ENCODE results near the gene TTC24. TPM values are rescaled to one million over a fixed set of nuclear protein-coding genes. Genes with fewer than 3 reads are reported as not detected.
"Not testable (repeated sequence)": the region's sequence is repeated elsewhere in the genome, so short reads cannot be mapped to it uniquely, and the experiment has no call there.

TTC24 gene
- total RNA-seq, 2 experiments from 2014 or later, result 0.51 to 0.90 TPM

DNA sequence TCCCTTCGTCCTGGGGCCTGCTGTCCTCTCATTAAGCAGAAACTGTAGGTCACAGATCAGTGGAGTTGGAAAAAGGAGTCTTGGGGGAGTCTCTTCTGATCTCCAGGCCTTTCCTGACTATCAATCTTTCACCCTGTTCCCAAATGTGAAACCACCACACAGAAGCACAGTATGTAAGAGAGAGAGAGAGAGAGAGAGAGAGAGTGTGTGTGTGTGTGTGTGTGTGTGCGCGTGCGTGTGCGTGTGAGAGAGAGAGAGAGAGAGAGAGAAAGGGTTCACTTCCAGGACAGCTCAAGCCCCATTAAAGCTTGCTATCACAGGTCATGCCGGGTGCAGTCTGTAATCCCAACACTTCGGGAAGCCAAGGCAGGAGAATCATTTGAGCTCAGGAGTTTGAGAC lies 1.5 kb upstream of the TTC24 start:
- Mint-ChIP-seq H3K27me3 (peaks cover 3% of the 10 kb centered on the region), H3K27ac (no peak overlapping the region), H3K36me3 (no peaks in the 10 kb centered on the region), H3K9me3 (no peaks in the 10 kb centered on the region), H3K4me1 (ENCODE audit: low read depth) (no peaks in the 10 kb centered on the region), H3K4me3 (no peak overlapping the region)
- ChIA-PET CTCF (interaction anchor here (2.0 to 11.2 kb wide), 2 partner anchors 30 to 49 kb away, joined by 6 to 78 read pairs; no protein-coding TSS in a partner anchor), POLR2A (no interaction called here)
- intact Hi-C loops (cut with micrococcal nuclease), result no loop called here
- no peak for DNase-seq

DNA sequence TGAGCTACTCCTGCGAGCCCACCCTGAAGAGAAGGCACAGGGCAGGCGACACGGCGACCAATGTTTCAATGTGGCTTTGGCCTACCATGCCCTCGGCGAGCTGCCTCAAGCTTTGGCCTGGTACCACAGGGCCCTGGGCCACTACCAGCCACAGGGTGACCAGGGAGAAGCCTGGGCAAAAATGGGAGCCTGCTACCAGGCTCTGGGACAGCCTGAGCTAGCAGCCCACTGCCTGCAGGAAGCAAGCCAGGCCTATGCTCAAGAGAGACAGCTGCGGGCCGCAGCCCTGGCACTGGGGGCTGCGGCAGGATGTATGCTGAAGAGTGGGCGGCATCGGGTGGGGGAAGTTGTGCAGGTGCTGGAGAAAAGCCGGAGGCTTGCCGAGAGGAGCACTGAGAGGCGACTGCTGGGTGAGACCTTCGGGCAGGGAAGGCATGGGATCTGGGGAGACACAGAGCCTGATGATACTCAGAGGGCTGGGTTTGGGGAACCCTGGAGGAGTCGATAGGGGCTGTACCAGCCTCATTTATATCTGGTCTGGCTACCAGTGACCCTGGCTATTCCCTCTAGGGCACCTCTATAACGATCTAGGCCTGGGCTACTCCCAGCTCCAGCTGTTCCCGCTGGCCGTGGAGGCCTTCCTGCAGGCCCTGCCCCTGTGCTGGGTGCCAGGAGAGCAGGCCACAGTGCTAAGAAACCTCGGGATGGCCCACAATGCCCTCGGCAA lies 2.3 kb downstream of the TTC24 start:
- H3K4me3 Mint-ChIP-seq, result peak overlapping the region; percentile 38
- H3K4me1 Mint-ChIP-seq (ENCODE audit: low read depth), result peaks cover 2% of the 10 kb centered on the region
- intact Hi-C loops (cut with micrococcal nuclease), result no loop called here
- H3K9me3 Mint-ChIP-seq, result no peaks in the 10 kb centered on the region
- no peaks in the 10 kb centered on the region for H3K27me3 Mint-ChIP-seq
- DNase-seq, result no peak
- no peaks in the 10 kb centered on the region for H3K36me3 Mint-ChIP-seq
- POLR2A ChIA-PET, result interaction anchor here (2.8 kb wide), 1 partner anchor 10 kb away, joined by 13 read pairs; the partner anchor contains the start of gene NAXE
- CTCF ChIA-PET, result interaction anchor here (0.6 to 11.2 kb wide), 14 partner anchors 10 to 196 kb away, joined by 3 to 78 read pairs (median 4); partner anchors contain the start of genes IQGAP3 and NAXE
- peak overlapping the region; percentile 21 for H3K27ac Mint-ChIP-seq

DNA sequence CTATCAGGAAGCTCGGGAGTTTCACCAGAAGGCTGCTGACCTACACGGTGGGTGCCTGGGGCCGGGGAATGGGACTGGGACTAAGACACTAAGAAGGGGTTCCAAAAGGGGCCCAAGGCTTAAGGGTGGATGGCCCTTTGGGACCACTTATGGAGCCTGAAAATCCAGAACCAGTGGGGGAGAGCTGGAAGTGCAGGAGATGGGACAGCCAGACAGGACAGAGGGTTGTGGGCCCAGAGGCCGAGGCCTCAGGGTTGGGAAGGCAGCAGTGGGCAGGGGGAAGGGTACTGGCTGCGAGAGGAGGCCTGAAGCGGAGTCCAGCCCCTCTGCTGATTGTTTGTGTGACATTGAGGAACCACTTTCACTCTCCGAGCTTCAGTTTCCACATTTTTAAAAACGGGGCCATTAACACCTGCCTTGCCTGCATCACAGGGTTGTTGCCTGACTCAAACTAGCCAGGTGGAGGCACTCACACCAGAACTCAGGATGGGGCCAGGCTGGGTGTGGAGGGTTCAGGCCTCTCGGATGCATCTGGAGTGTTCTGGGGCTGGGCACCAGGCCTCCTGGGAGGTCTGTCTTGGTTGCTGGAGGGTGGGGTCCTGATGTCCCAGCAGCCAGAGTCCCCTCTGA lies 3.0 kb downstream of the TTC24 start:
- Mint-ChIP-seq H3K27ac (peak overlapping the region; percentile 20), H3K27me3 (no peaks in the 10 kb centered on the region), H3K9me3 (no peaks in the 10 kb centered on the region), H3K4me3 (peak overlapping the region; percentile 38), H3K4me1 (ENCODE audit: low read depth) (peaks cover 2% of the 10 kb centered on the region), H3K36me3 (no peaks in the 10 kb centered on the region)
- no peak for DNase-seq
- intact Hi-C loops (cut with micrococcal nuclease), result no loop called here
- CTCF ChIA-PET, result interaction anchor here (0.6 to 11.2 kb wide), 12 partner anchors 9 to 197 kb away, joined by 3 to 78 read pairs (median 4); partner anchors contain the start of genes IQGAP3 and NAXE
- POLR2A ChIA-PET, result no interaction called here

DNA sequence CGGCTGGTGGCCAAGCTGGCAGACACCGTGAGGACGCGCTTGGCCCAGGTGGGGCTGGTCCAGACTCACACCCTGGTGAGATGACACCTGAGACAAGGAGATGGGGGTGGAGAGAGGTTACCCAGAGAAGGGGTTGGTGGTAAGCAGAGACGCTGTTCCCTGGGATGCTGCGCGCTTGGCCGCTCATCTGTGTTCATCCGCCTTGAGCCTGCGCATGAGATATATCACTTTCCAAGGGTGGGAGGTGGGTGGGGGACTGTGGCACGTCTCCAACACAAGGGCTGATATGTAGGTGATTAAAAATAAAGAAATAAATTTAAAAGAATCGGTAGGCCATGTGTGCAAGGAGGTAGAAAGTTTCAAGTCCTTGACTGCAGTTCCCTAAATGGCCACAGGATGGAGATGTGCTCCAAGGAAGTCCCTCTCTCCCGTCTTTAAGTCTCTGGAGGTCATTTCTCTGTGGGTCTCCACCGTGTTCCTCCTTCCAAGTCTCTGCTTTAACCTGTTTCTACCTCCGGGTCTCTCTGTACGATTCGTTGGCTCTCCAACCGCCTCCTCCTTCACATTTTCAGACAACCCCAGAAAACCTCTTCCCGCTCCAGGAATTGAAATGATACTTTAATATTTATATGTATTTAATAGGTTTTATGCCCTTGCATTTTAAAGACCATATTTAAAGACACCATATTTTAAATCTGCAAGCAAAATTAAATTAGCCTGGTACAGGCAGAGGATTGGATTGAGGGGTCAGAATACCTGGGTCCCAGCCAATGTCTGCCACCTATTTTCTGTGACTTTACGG lies 4.5 kb downstream of the TTC24 start:
- intact Hi-C loops (cut with micrococcal nuclease), result loop anchor here (1.0 kb wide), 2 partner anchors 24 to 128 kb away; no protein-coding TSS in a partner anchor
- Mint-ChIP-seq H3K4me1 (ENCODE audit: low read depth) (peaks cover 2% of the 10 kb centered on the region), H3K27me3 (no peaks in the 10 kb centered on the region), H3K36me3 (no peaks in the 10 kb centered on the region), H3K4me3 (no peak overlapping the region), H3K9me3 (no peaks in the 10 kb centered on the region), H3K27ac (no peak overlapping the region)
- ChIA-PET CTCF (interaction anchor here (0.5 to 11.2 kb wide), 5 partner anchors 7 to 289 kb away, joined by 3 to 78 read pairs (median 4); no protein-coding TSS in a partner anchor), POLR2A (no interaction called here)
- peak; percentile 79 for DNase-seq

DNA sequence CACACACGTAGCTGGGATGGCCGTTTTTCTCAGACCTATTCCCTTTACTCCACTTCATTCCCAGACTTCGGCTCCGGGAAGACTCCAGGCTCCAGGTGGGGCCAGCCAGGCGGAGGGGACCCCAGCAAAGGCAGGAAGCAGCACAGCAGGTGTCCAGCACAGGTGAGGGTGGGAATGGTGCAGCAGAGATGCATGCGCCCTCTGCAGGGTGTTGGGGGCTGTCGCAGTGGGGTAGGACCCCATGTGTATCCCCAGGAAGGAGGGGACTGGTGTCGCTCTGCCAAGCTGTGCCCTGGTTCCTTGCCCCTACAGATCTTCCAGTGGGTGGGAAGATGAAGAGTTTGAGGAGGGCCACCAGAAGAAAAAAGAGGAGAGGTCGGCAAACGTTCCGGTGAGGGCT lies 5.3 kb downstream of the TTC24 start:
- intact Hi-C loops (cut with micrococcal nuclease), result loop anchor here (1.0 kb wide), 2 partner anchors 23 to 129 kb away; no protein-coding TSS in a partner anchor

DNA sequence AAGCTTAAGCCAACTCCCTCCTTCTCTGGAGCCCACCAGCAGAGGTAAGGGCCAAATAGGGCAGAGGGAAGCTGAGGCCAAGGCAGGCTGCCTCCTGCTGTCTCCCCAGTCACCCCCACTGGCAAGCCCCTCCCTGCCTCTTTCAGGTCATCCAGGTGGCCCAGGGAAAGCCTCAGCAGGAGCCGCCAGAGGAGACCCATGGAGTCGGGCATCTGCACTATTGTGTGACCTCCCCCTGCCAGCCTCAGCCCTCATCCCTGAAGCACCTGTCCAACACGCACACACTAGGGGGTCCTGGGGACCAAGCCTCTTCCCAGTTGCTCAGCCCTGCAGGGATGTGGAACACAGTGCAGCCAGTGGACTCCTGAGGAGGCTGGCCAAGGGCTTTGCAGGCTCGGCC lies 6.8 kb downstream of the TTC24 start:
- no peak overlapping the region for H3K4me3 Mint-ChIP-seq
- intact Hi-C loops (cut with micrococcal nuclease), result no loop called here
- ChIA-PET POLR2A (interaction anchor here (0.5 kb wide), 1 partner anchor 110 kb away, joined by 3 read pairs; no protein-coding TSS in a partner anchor), CTCF (interaction anchor here (0.7 to 11.2 kb wide), 12 partner anchors 14 to 200 kb away, joined by 3 to 78 read pairs (median 4); partner anchors contain the start of gene GPATCH4)
- peaks cover 9% of the 10 kb centered on the region for H3K4me1 Mint-ChIP-seq (ENCODE audit: low read depth)
- H3K27me3 Mint-ChIP-seq, result no peaks in the 10 kb centered on the region
- no peak overlapping the region for H3K27ac Mint-ChIP-seq
- no peaks in the 10 kb centered on the region for H3K36me3 Mint-ChIP-seq
- no peak for DNase-seq
- H3K9me3 Mint-ChIP-seq, result no peaks in the 10 kb centered on the region

More for the DNA sequence above, 5.3 kb downstream of the TTC24 start:
- H3K27me3 Mint-ChIP-seq, result no peaks in the 10 kb centered on the region
- peaks cover 2% of the 10 kb centered on the region for H3K4me1 Mint-ChIP-seq (ENCODE audit: low read depth)
- no peak overlapping the region for H3K4me3 Mint-ChIP-seq
- no peaks in the 10 kb centered on the region for H3K9me3 Mint-ChIP-seq
- no peak for DNase-seq
- CTCF ChIA-PET, result interaction anchor here (0.5 to 11.2 kb wide), 6 partner anchors 8 to 289 kb away, joined by 3 to 78 read pairs (median 4); no protein-coding TSS in a partner anchor
- no peaks in the 10 kb centered on the region for H3K36me3 Mint-ChIP-seq
- H3K27ac Mint-ChIP-seq, result no peak overlapping the region
- POLR2A ChIA-PET, result no interaction called here

DNA sequence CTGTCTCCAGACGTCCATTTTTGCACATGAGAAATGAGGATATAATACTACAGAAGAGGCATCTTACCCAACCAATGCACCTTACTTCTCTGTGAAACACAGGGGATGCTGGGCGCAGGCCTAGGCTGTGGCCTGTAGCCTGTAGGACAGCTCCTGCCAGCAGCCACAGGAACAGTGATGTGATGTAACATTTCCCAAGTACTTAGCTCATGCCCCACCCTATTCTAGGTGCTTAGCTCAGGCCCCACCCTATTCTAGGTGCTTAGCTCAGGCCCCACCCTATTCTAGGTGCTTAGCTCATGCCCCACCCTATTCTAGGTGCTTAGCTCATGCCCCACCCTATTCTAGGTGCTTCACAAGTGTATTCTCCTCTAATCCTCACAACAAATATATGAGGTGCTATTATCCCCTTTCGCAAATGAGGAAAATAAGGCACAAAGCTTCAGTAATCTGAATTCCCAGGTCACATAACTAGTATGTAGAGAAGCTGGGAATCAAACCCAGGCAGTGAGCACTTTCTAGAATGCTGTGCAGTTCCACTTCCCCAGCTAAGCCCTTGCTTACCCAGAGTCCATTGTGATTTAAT lies 7.5 kb downstream of the TTC24 start:
- Mint-ChIP-seq H3K4me3 (no peak overlapping the region), H3K27ac (no peak overlapping the region), H3K36me3 (no peaks in the 10 kb centered on the region), H3K4me1 (ENCODE audit: low read depth) (peaks cover 9% of the 10 kb centered on the region), H3K9me3 (no peaks in the 10 kb centered on the region), H3K27me3 (no peaks in the 10 kb centered on the region)
- POLR2A ChIA-PET, result no interaction called here
- no peak for DNase-seq
- CTCF ChIA-PET, result interaction anchor here (0.6 to 11.2 kb wide), 9 partner anchors 14 to 201 kb away, joined by 3 to 78 read pairs (median 4); partner anchors contain the start of gene GPATCH4
- intact Hi-C loops (cut with micrococcal nuclease), result no loop called here

DNA sequence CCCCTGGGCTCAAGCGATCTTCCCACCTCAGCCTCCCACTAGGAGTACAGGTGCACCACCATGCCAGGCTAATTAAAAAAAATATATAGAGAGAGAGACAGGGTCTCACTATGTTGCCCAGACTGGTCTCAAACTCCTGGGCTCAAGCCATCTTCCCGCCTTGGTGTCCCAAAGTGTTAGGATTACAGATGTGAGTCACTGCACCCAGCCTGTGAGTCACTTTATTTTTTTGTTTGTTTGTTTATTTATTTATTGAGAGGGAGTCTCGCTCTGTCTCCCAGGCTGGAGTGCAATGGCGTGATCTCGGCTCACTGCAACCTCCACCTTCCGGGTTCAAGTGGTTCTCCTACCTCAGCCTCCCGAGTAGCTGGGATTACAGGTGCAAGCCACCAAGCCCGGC lies 8.4 kb downstream of the TTC24 start:
- POLR2A ChIA-PET, result not testable (repeated sequence)

DNA sequence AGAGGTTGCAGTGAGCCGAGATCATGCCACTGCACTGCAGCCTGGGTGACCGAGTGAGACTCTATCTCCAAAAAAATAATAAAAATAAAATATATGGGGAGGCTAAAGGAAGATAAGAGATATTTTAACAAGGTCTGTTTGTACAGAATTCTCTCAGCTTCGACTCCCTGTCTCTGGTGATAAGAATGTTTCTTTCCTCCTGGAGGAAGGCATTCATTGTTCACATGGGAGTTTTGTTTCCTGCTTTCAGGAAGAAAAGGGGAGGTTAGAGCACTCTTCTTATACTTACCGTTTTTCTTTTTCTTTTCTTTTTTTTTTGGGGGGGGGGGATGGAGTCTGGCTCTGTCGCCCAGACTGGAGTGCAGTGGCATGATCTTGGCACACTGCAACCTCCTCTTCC lies 10.0 kb downstream of the TTC24 start:
- Mint-ChIP-seq H3K27ac (no peak overlapping the region), H3K27me3 (no peaks in the 10 kb centered on the region), H3K4me3 (no peak overlapping the region), H3K4me1 (ENCODE audit: low read depth) (peaks cover 19% of the 10 kb centered on the region), H3K9me3 (no peaks in the 10 kb centered on the region), H3K36me3 (no peaks in the 10 kb centered on the region)
- CTCF ChIA-PET, result interaction anchor here (1.2 kb wide), 1 partner anchor 204 kb away, joined by 3 read pairs; no protein-coding TSS in a partner anchor
- no peak for DNase-seq
- intact Hi-C loops (cut with micrococcal nuclease), result no loop called here
- POLR2A ChIA-PET, result no interaction called here

More for the DNA sequence above, 8.4 kb downstream of the TTC24 start:
- CTCF ChIA-PET, result interaction anchor here (0.9 to 11.2 kb wide), 2 partner anchors 21 to 24 kb away, joined by 3 to 78 read pairs; no protein-coding TSS in a partner anchor
- peaks cover 16% of the 10 kb centered on the region for H3K4me1 Mint-ChIP-seq (ENCODE audit: low read depth)
- H3K9me3 Mint-ChIP-seq; H3K27ac Mint-ChIP-seq; H3K4me3 Mint-ChIP-seq; H3K27me3 Mint-ChIP-seq; H3K36me3 Mint-ChIP-seq; DNase-seq; intact Hi-C loops (cut with micrococcal nuclease): not testable (repeated sequence)

DNA sequence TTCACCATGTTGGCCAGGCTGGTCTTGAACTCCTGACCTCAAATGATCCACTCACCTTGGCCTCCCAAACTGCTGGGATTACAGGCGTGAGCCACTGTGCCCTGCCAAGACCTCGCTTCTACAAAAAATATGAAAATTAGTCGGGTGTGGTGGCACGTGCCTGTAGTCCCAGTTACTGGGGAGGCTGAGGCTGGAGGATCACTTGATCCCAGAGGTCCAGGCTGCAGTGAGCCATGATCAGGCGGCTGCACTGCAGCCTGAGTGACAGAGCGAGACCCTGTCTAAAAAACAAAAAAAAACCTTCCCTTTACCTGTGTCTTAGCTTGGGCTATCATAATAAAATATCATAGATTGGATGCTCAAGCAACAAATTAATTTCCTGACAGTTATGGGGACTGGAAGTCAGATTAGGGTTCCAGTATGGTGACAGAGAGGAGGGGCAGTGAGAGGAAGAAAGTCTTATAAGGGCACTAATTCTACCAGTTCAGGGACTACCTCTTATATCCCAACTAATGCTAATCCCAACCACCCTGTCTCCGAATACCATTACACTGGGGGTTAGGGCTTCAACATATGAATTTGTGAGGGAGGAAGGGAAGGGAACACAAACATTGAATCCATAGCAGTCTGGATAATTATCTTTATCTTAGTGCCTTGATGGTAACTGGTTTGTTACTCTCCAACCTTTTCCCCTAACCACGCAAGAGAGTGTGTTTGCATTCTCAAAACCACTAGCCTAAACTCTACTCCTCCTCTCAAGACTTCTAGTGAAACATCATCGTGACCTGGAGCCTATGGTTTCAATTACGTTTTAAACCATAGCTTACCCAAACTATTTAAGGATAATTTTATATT lies 11.0 kb downstream of the TTC24 start:
- peak overlapping the region; percentile 85 for H3K27ac Mint-ChIP-seq
- no peak for DNase-seq
- ChIA-PET POLR2A (interaction anchor here (0.7 to 3.0 kb wide), 7 partner anchors 10 to 133 kb away, joined by 3 to 19 read pairs (median 6); partner anchors contain the start of genes GPATCH4, MEF2D and TTC24), CTCF (interaction anchor here (1.3 to 6.4 kb wide), 9 partner anchors 10 to 205 kb away, joined by 3 to 39 read pairs (median 6); partner anchors contain the start of gene MEF2D)
- H3K4me1 Mint-ChIP-seq (ENCODE audit: low read depth), result peaks cover 19% of the 10 kb centered on the region
- H3K9me3 Mint-ChIP-seq, result no peaks in the 10 kb centered on the region
- H3K4me3 Mint-ChIP-seq, result no peak overlapping the region
- intact Hi-C loops (cut with micrococcal nuclease), result loop anchor here (1.0 kb wide), 1 partner anchor 11 kb away; the partner anchor contains the start of gene GPATCH4
- no peaks in the 10 kb centered on the region for H3K27me3 Mint-ChIP-seq
- H3K36me3 Mint-ChIP-seq, result peaks cover 2% of the 10 kb centered on the region
